Upper lobe of left lung (tissue), 4 donors: Measurements from ENCODE around the gene HPX.

Experiments used
- CTCF ChIP-seq, 6 experiments: fragments of 450-650 bp in 4 of 6; fragments of 200-600 bp in 2 of 6; sonication (generic) in 2 of 6; IDR thresholded peaks; one replicate each; pipeline ENCODE4 v1.5.1; 2016 to 2019; ENCODE audit warnings: antibody characterized with exemption in 6 of 6
- POLR2A ChIP-seq, 4 donors: fragments of 450-650 bp; IDR thresholded peaks; one replicate each; pipeline ENCODE4 v1.5.1; 2016 to 2017; ENCODE audit warnings: antibody characterized with exemption in 4 of 4, mild to moderate bottlenecking in 2 of 4
- POLR2AphosphoS5 ChIP-seq, 2 donors: sonication (generic); formaldehyde crosslinking; IDR thresholded peaks; one replicate each; pipeline ENCODE4 v1.5.1; 2017; ENCODE audit warnings: antibody characterized with exemption in 2 of 2

DNA sequence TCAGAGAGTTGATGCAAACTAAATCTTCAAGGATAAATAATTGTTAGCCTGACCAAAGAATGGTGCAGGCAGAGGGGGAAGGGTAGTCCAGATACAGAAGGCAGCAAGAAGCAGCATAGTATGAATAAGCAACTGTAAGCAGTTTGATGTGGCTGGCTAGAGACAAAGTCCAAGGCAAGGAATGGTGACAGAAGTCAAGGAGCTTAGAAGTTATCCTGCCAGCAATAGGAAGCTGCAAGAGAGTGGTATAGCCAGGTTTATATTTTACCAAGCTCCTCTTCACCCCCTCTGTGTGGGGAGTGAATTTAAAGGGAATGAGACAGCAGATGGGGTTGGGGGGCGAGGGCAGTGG is 18.3 kb upstream of the HPX start:
- TF ChIP-seq CTCF (IDR thresholded peaks at IDR 0.05) (no peak), POLR2AphosphoS5 (IDR thresholded peaks at IDR 0.05) (no peak), POLR2A (IDR thresholded peaks at IDR 0.05) (no peak)
